GM18858 (cell line): ENCODE measurements around the gene INPP5D.
"Not testable (repeated sequence)": the region's sequence is repeated elsewhere in the genome, so short reads cannot be mapped to it uniquely, and the experiment has no call there.

ENCODE experiments used
- ATAC-seq: cut with Tn5 transposase; IDR thresholded peaks from one replicate; pipeline ENCODE4 v1.9.1; 2021; ENCODE audit not compliant: unreplicated experiment

The INPP5D gene

GRCh38 chr2:233115121-233115520 lies 55.0 kb downstream of the INPP5D start:
- no peak for ATAC-seq

GRCh38 chr2:233115741-233116140 lies 55.6 kb downstream of the INPP5D start:
- ATAC-seq: no peak

GRCh38 chr2:233116946-233117345 lies 56.8 kb downstream of the INPP5D start:
- no peak for ATAC-seq

GRCh38 chr2:233117351-233117750 lies 57.2 kb downstream of the INPP5D start:
- no peak for ATAC-seq

- no peak for ATAC-seq
These were observed 57.9 kb downstream of the INPP5D start for GRCh38 chr2:233117811-233118647.

- ATAC-seq: no peak
These were observed 58.5 kb downstream of the INPP5D start for GRCh38 chr2:233118648-233119000.

GRCh38 chr2:233119123-233119522 lies 59.0 kb downstream of the INPP5D start:
- no peak for ATAC-seq

- ATAC-seq: no peak
These were observed 59.7 kb downstream of the INPP5D start for GRCh38 chr2:233119806-233120205.

GRCh38 chr2:233120459-233120858 lies 60.3 kb downstream of the INPP5D start:
- no peak for ATAC-seq

GRCh38 chr2:233121856-233122255 lies 61.7 kb downstream of the INPP5D start:
- no peak for ATAC-seq

GRCh38 chr2:233122541-233122940 lies 62.4 kb downstream of the INPP5D start:
- ATAC-seq: no peak

- not testable (repeated sequence) for ATAC-seq
These were observed 63.4 kb downstream of the INPP5D start for GRCh38 chr2:233123576-233123975.

GRCh38 chr2:233124421-233125080 lies 64.4 kb downstream of the INPP5D start:
- ATAC-seq: peak; percentile 72

- no peak for ATAC-seq
These were observed 65.4 kb downstream of the INPP5D start for GRCh38 chr2:233125455-233126065.

GRCh38 chr2:233129351-233129978 lies 69.3 kb downstream of the INPP5D start:
- no peak for ATAC-seq

- ATAC-seq: no peak
These were observed 69.9 kb downstream of the INPP5D start for GRCh38 chr2:233130024-233130423.

- no peak for ATAC-seq
These were observed 70.4 kb downstream of the INPP5D start for GRCh38 chr2:233130481-233131020.

- ATAC-seq: no peak
These were observed 72.0 kb downstream of the INPP5D start for GRCh38 chr2:233131936-233132720.

- no peak for ATAC-seq
These were observed 73.1 kb downstream of the INPP5D start for GRCh38 chr2:233133239-233133638.

GRCh38 chr2:233135421-233135820 lies 75.3 kb downstream of the INPP5D start:
- ATAC-seq: no peak

- ATAC-seq: no peak
These were observed 76.9 kb downstream of the INPP5D start for GRCh38 chr2:233137040-233137439.
